Breast epithelium (tissue), 4 donors: ENCODE data around the gene LRRN2. TPM values are rescaled to one million over a fixed set of nuclear protein-coding genes. Genes with fewer than 3 reads are reported as not detected.

ENCODE experiments used
- DNase-seq, 2 donors: peaks; one replicate each; pipeline ENCODE4 v3.0.0-alpha.2; 2019; ENCODE audit warnings: low spot score in 2 of 2
- H3K27ac ChIP-seq, 2 donors: fragments of 200-600 bp; sonication (generic) in 1 of 2; one replicate each; pipeline ENCODE4 v1.5.1; 2016 to 2019; ENCODE audit warnings: mild to moderate bottlenecking in 1 of 2
- H3K27me3 ChIP-seq, 2 donors: fragments of 200-600 bp; sonication (generic) in 1 of 2; one replicate each; pipeline versions ENCODE4 v1.5.1 to v1.6.0; 2017 to 2019; ENCODE audit warnings: control low read depth in 1 of 2, mild to moderate bottlenecking in 1 of 2
- H3K36me3 ChIP-seq: fragments of 200-600 bp; one replicate; pipeline ENCODE4 v1.5.1; 2019
- H3K4me1 ChIP-seq, 2 donors: fragments of 200-600 bp; sonication (generic); one replicate each; pipeline ENCODE4 v1.5.1; 2016 to 2019; ENCODE audit warnings: control low read depth in 1 of 2
- H3K4me3 ChIP-seq, 3 donors: fragments of 200-600 bp; sonication (generic); 1 replicate in 2 of 3; 2 replicates in 1 of 3; pipeline ENCODE4 v1.5.1; 2016 to 2019; ENCODE audit warnings: mild to moderate bottlenecking in 3 of 3, moderate library complexity in 2 of 3
- H3K9me3 ChIP-seq, 2 donors: fragments of 200-600 bp; sonication (generic) in 1 of 2; one replicate each; pipeline ENCODE4 v1.5.1; 2016 to 2019; ENCODE audit warnings: control low read depth in 1 of 2
- CTCF ChIP-seq, 3 donors: fragments of 450-650 bp; IDR thresholded peaks; one replicate each; pipeline ENCODE4 v1.5.1; 2016 to 2017; ENCODE audit warnings: antibody characterized with exemption in 3 of 3, mild to moderate bottlenecking in 3 of 3, moderate library complexity in 3 of 3
- POLR2A ChIP-seq: fragments of 450-650 bp; IDR thresholded peaks from one replicate; pipeline ENCODE4 v1.6.1; 2016; ENCODE audit warnings: antibody characterized with exemption, mild to moderate bottlenecking, moderate library complexity
- POLR2AphosphoS5 ChIP-seq, 3 donors: sonication (generic); formaldehyde crosslinking; IDR thresholded peaks; one replicate each; pipeline ENCODE4 v1.6.1; 2017; ENCODE audit warnings: antibody characterized with exemption in 3 of 3
- intact Hi-C: fragments of 100-400 bp; cut with DNase I; formaldehyde crosslinking; loops from one replicate; pipeline ENCODE4 v1.15.1; 2023; ENCODE audit warnings: low total_unique reads
- total RNA-seq, 3 donors: library from RNA; depleted of rRNA; stranded (reverse); fragments of >200 nt; gene quantifications; one replicate each; pipeline ENCODE4 v1.1.0, GENCODE V29; 2016

The LRRN2 gene
- total RNA-seq, 3 donors from 2014 or later = 0.32 to 2.5 (median 2.0) TPM

- no peak overlapping the region for H3K4me3 ChIP-seq
- H3K27me3 ChIP-seq = no peaks in the 10 kb centered on the region
- no peak for DNase-seq
- H3K27ac ChIP-seq = no peak overlapping the region
- peaks cover 0 to 4% of the 10 kb centered on the region in 2 donors for H3K4me1 ChIP-seq
- H3K36me3 ChIP-seq = no peaks in the 10 kb centered on the region
- intact Hi-C loops = no loop called here
- no peaks in the 10 kb centered on the region for H3K9me3 ChIP-seq
- no peak for TF ChIP-seq POLR2A
- no peak for TF ChIP-seq POLR2AphosphoS5 (IDR thresholded peaks at IDR 0.05)
- TF ChIP-seq CTCF (IDR thresholded peaks at IDR 0.05) = no peak
Observed at GRCh38 chr1:204621996-204622395, 63.5 kb downstream of the LRRN2 start.

- Histone ChIP-seq H3K4me1 (peaks cover 0 to 4% of the 10 kb centered on the region in 2 donors), H3K27ac (no peak overlapping the region), H3K36me3 (no peaks in the 10 kb centered on the region), H3K27me3 (no peaks in the 10 kb centered on the region), H3K4me3 (no peak overlapping the region), H3K9me3 (no peaks in the 10 kb centered on the region)
- DNase-seq = no peak
- no peak for TF ChIP-seq POLR2AphosphoS5 (IDR thresholded peaks at IDR 0.05)
- TF ChIP-seq CTCF (IDR thresholded peaks at IDR 0.05) = no peak
- no peak for TF ChIP-seq POLR2A
- intact Hi-C loops = no loop called here
Observed at GRCh38 chr1:204621396-204621795, 64.1 kb downstream of the LRRN2 start.

GRCh38 chr1:204619721-204620120, 65.8 kb downstream of the LRRN2 start:
- H3K4me3 ChIP-seq = no peak overlapping the region
- no peak overlapping the region for H3K27ac ChIP-seq
- no peaks in the 10 kb centered on the region for H3K27me3 ChIP-seq
- peaks cover 0 to 4% of the 10 kb centered on the region in 2 donors for H3K4me1 ChIP-seq
- DNase-seq = no peak
- no peaks in the 10 kb centered on the region for H3K36me3 ChIP-seq
- intact Hi-C loops = no loop called here
- TF ChIP-seq CTCF (IDR thresholded peaks at IDR 0.05) (no peak), POLR2A (no peak), POLR2AphosphoS5 (IDR thresholded peaks at IDR 0.05) (no peak)
- H3K9me3 ChIP-seq = no peaks in the 10 kb centered on the region

- H3K4me3 ChIP-seq = no peak overlapping the region
- intact Hi-C loops = no loop called here
- peak overlapping the region; percentile 21 to 63 for H3K27ac ChIP-seq
- H3K4me1 ChIP-seq = peaks cover 0 to 4% of the 10 kb centered on the region in 2 donors
- DNase-seq = no peak
- no peaks in the 10 kb centered on the region for H3K36me3 ChIP-seq
- TF ChIP-seq CTCF (IDR thresholded peaks at IDR 0.05) = no peak
- TF ChIP-seq POLR2A = no peak
- no peak for TF ChIP-seq POLR2AphosphoS5 (IDR thresholded peaks at IDR 0.05)
- no peaks in the 10 kb centered on the region for H3K9me3 ChIP-seq
- H3K27me3 ChIP-seq = no peaks in the 10 kb centered on the region
Observed at GRCh38 chr1:204618148-204618760, 67.3 kb downstream of the LRRN2 start.

GRCh38 chr1:204617256-204618147, 68.0 kb downstream of the LRRN2 start:
- Histone ChIP-seq H3K27ac (peak overlapping the region; percentile 21 to 63), H3K9me3 (no peaks in the 10 kb centered on the region), H3K4me1 (peaks cover 0 to 4% of the 10 kb centered on the region in 2 donors), H3K27me3 (no peaks in the 10 kb centered on the region), H3K4me3 (no peak overlapping the region), H3K36me3 (no peaks in the 10 kb centered on the region)
- TF ChIP-seq CTCF (IDR thresholded peaks at IDR 0.05) (no peak), POLR2A (no peak), POLR2AphosphoS5 (IDR thresholded peaks at IDR 0.05) (no peak)
- intact Hi-C loops = no loop called here
- DNase-seq = peak in 1 of 2 donors; percentile 39
